Measurements from ENCODE around the gene DOCK10. TPM values are rescaled to one million over a fixed set of nuclear protein-coding genes. Genes with fewer than 3 reads are reported as not detected.

DOCK10 gene
- total RNA-seq, 1 donor from 2014 or later: 1.1 TPM

GRCh38 chr2:224909885-224910573 lies 132.2 kb downstream of the DOCK10 start:
- FAIRE-seq: no peak
- Histone ChIP-seq H3K27me3 (ENCODE audit: control insufficient read depth, insufficient read depth, low read length) (no peaks in the 10 kb centered on the region), H3K4me3 (ENCODE audit: low read depth, low read length) (no peak overlapping the region), H3K36me3 (ENCODE audit: control insufficient read depth, insufficient read depth, low read length) (no peaks in the 10 kb centered on the region)
- TF ChIP-seq CTCF (IDR thresholded peaks at IDR 0.05; ENCODE audit: insufficient read depth, low read length, severe bottlenecking): no peak
- peak; percentile 85 for DNase-seq (ENCODE audit: low read depth)

GRCh38 chr2:224908818-224909217 lies 133.4 kb downstream of the DOCK10 start:
- no peak for FAIRE-seq
- DNase-seq (ENCODE audit: low read depth): no peak
- Histone ChIP-seq H3K27me3 (ENCODE audit: control insufficient read depth, insufficient read depth, low read length) (no peaks in the 10 kb centered on the region), H3K36me3 (ENCODE audit: control insufficient read depth, insufficient read depth, low read length) (no peaks in the 10 kb centered on the region), H3K4me3 (ENCODE audit: low read depth, low read length) (no peak overlapping the region)
- TF ChIP-seq CTCF (IDR thresholded peaks at IDR 0.05; ENCODE audit: insufficient read depth, low read length, severe bottlenecking): no peak

- H3K36me3 ChIP-seq (ENCODE audit: control insufficient read depth, insufficient read depth, low read length): no peaks in the 10 kb centered on the region
- DNase-seq (ENCODE audit: low read depth) (no peak), FAIRE-seq (no peak)
Measured at GRCh38 chr2:224904381-224904780, 137.9 kb downstream of the DOCK10 start.

GRCh38 chr2:224903621-224904020 lies 138.6 kb downstream of the DOCK10 start:
- Histone ChIP-seq H3K27me3 (ENCODE audit: control insufficient read depth, insufficient read depth, low read length) (no peaks in the 10 kb centered on the region), H3K4me3 (ENCODE audit: low read depth, low read length) (no peak overlapping the region), H3K36me3 (ENCODE audit: control insufficient read depth, insufficient read depth, low read length) (no peaks in the 10 kb centered on the region)
- TF ChIP-seq CTCF (IDR thresholded peaks at IDR 0.05; ENCODE audit: insufficient read depth, low read length, severe bottlenecking): no peak
- DNase-seq (ENCODE audit: low read depth) (no peak), FAIRE-seq (no peak)

More at GRCh38 chr2:224904381-224904780, 137.9 kb downstream of the DOCK10 start:
- no peaks in the 10 kb centered on the region for H3K27me3 ChIP-seq (ENCODE audit: control insufficient read depth, insufficient read depth, low read length)
- H3K4me3 ChIP-seq (ENCODE audit: low read depth, low read length): no peak overlapping the region
- no peak for TF ChIP-seq CTCF (IDR thresholded peaks at IDR 0.05; ENCODE audit: insufficient read depth, low read length, severe bottlenecking)

GRCh38 chr2:224901121-224901676 lies 141.1 kb downstream of the DOCK10 start:
- FAIRE-seq (no peak), DNase-seq (ENCODE audit: low read depth) (no peak)
- TF ChIP-seq CTCF (IDR thresholded peaks at IDR 0.05; ENCODE audit: insufficient read depth, low read length, severe bottlenecking): no peak
- H3K4me3 ChIP-seq (ENCODE audit: low read depth, low read length): no peak overlapping the region
- no peaks in the 10 kb centered on the region for H3K27me3 ChIP-seq (ENCODE audit: control insufficient read depth, insufficient read depth, low read length)
- no peaks in the 10 kb centered on the region for H3K36me3 ChIP-seq (ENCODE audit: control insufficient read depth, insufficient read depth, low read length)

Data from bronchial epithelial cell (primary cell).